SK-N-SH (cell line): ENCODE data around the gene PACC1. TPM values are rescaled to one million over a fixed set of nuclear protein-coding genes. Genes with fewer than 3 reads are reported as not detected.

Experiments used
- CTCF ChIA-PET: fragments of 300-600, 350-600 bp; formaldehyde crosslinking; extraction: SDS; loops from one replicate; lab custom pipeline; 2021; lab: Yijun Ruan, JAX
- POLR2A ChIA-PET: fragments of 350-600 bp; sonication (Branson Sonifier 250); formaldehyde crosslinking; extraction: SDS; loops from one replicate; lab custom pipeline; 2020; ENCODE audit warnings: antibody characterized with exemption, inconsistent platforms; lab: Yijun Ruan, JAX
- DNase-seq: peaks from one replicate; pipeline ENCODE4 v3.0.0; 2012
- H2AFZ ChIP-seq: fragments of 200-600 bp; sonication (generic); 2 replicates; pipeline ENCODE4 v1.8.1; 2016; ENCODE audit warnings: antibody characterized with exemption, mild to moderate bottlenecking, low read depth
- H3F3A ChIP-seq: fragments of 200-600 bp; sonication (generic); replicated peaks from 2 replicates; pipeline ENCODE3; 2016; ENCODE audit warnings: antibody characterized with exemption, mild to moderate bottlenecking; ENCODE audit not compliant: insufficient read depth
- H3K27ac ChIP-seq, 2 experiments: fragments of 200-500 bp in 1 of 2; fragments of 200-600 bp in 1 of 2; sonication (Bioruptor generic) in 1 of 2; sonication (generic), shearing (Covaris generic) in 1 of 2; 2 replicates each; pipeline versions ENCODE4 v1.5.1 to v1.6.1; 2014 to 2016; ENCODE audit warnings: low read depth in 2 of 2, inconsistent platforms in 1 of 2, low read length in 1 of 2, mild to moderate bottlenecking in 1 of 2, mixed read lengths in 1 of 2
- H3K27me3 ChIP-seq: fragments of 200-600 bp; sonication (generic), shearing (Covaris generic); 2 replicates; pipeline ENCODE4 v1.6.1; 2016; ENCODE audit warnings: mixed run types; ENCODE audit not compliant: insufficient read depth
- H3K36me3 ChIP-seq, 2 experiments: fragments of 200-500 bp in 1 of 2; fragments of 200-600 bp in 1 of 2; sonication (Bioruptor generic) in 1 of 2; sonication (generic) in 1 of 2; replicated peaks in 1 of 2; 2 replicates each; pipeline versions ENCODE3 to v1.5.1; 2014 to 2016; ENCODE audit warnings: low read length in 1 of 2, mild to moderate bottlenecking in 1 of 2; ENCODE audit not compliant: insufficient read depth in 2 of 2, control insufficient read depth in 1 of 2
- H3K4me1 ChIP-seq, 2 experiments: fragments of 200-500 bp in 1 of 2; fragments of 200-600 bp in 1 of 2; sonication (Bioruptor generic) in 1 of 2; sonication (generic), shearing (Covaris generic) in 1 of 2; 2 replicates each; pipeline versions ENCODE4 v1.5.1 to v1.6.1; 2014 to 2016; ENCODE audit warnings: low read depth in 1 of 2, low read length in 1 of 2, mixed run types in 1 of 2; ENCODE audit not compliant: insufficient read depth in 2 of 2, control insufficient read depth in 1 of 2
- H3K4me2 ChIP-seq: fragments of 200-600 bp; sonication (generic), shearing (Covaris generic); 2 replicates; pipeline ENCODE4 v1.6.1; 2017; ENCODE audit warnings: mixed run types
- H3K4me3 ChIP-seq, 2 experiments: fragments of 200-500 bp in 1 of 2; fragments of 200-600 bp in 1 of 2; sonication (Bioruptor generic) in 1 of 2; sonication (generic), shearing (Covaris generic) in 1 of 2; 2 replicates each; pipeline versions ENCODE4 v1.5.1 to v1.8.1; 2014 to 2016; ENCODE audit warnings: low read depth in 2 of 2, inconsistent platforms in 1 of 2, low read length in 1 of 2, mild to moderate bottlenecking in 1 of 2, mixed read lengths in 1 of 2, moderate library complexity in 1 of 2
- H3K79me2 ChIP-seq: fragments of 200-600 bp; sonication (generic); 2 replicates; pipeline ENCODE4 v1.8.1; 2017; ENCODE audit warnings: mild to moderate bottlenecking; ENCODE audit not compliant: insufficient read depth
- H3K9ac ChIP-seq: fragments of 200-600 bp; sonication (generic); 2 replicates; pipeline ENCODE4 v1.6.1; 2017; ENCODE audit warnings: mixed run types
- H3K9me2 ChIP-seq: fragments of 200-600 bp; sonication (generic); 2 replicates; pipeline ENCODE4 v1.6.1; 2017; ENCODE audit warnings: mixed run types
- H3K9me3 ChIP-seq: fragments of 200-600 bp; sonication (generic); 2 replicates; pipeline ENCODE4 v1.6.1; 2017; ENCODE audit warnings: mixed run types, mild to moderate bottlenecking, moderate library complexity
- H4K20me1 ChIP-seq: fragments of 200-600 bp; sonication (generic); 2 replicates; pipeline ENCODE4 v1.6.1; 2017; ENCODE audit warnings: mild to moderate bottlenecking, mixed run types; ENCODE audit not compliant: insufficient read depth
- EP300 ChIP-seq, 2 experiments: IDR thresholded peaks; 2 replicates each; pipeline versions ENCODE4 v1.4.0 to v1.6.1; 2012; ENCODE audit warnings: borderline replicate concordance in 1 of 2, low read depth in 1 of 2, low read length in 1 of 2
- EZH2phosphoT487 ChIP-seq: fragments of 200-600 bp; sonication (generic); IDR thresholded peaks from 2 replicates; pipeline ENCODE4 v1.6.1; 2017; ENCODE audit warnings: low read depth, mixed run types, mild to moderate bottlenecking, antibody characterized with exemption, moderate library complexity, borderline replicate concordance
- FOXJ3 ChIP-seq: sonication (generic); formaldehyde crosslinking; IDR thresholded peaks from 2 replicates; pipeline ENCODE4 v1.5.1; 2020; ENCODE audit warnings: mild to moderate bottlenecking, missing genetic modification reagents
- JUND ChIP-seq: IDR thresholded peaks from 2 replicates; pipeline ENCODE4 v1.4.0; 2012
- MXI1 ChIP-seq: IDR thresholded peaks from 2 replicates; pipeline ENCODE4 v1.6.1; 2012; ENCODE audit warnings: mild to moderate bottlenecking, low read depth, low read length, improper control_type of control experiment
- NRF1 ChIP-seq: IDR thresholded peaks from 2 replicates; pipeline ENCODE4 v1.6.1; 2012; ENCODE audit warnings: low read depth, mild to moderate bottlenecking, low read length
- REST ChIP-seq: IDR thresholded peaks from 2 replicates; pipeline ENCODE4 v1.6.1; 2012; ENCODE audit warnings: mild to moderate bottlenecking, low read depth, low read length, moderate library complexity
- RXRA ChIP-seq: IDR thresholded peaks from 2 replicates; pipeline ENCODE4 v1.4.0; 2012; ENCODE audit warnings: low read depth, mild to moderate bottlenecking, borderline replicate concordance
- SMC3 ChIP-seq: IDR thresholded peaks from 2 replicates; pipeline ENCODE4 v1.6.1; 2012; ENCODE audit warnings: low read depth, low read length, improper control_type of control experiment
- TCF12 ChIP-seq: IDR thresholded peaks from 2 replicates; pipeline ENCODE4 v1.4.0; 2012
- USF2 ChIP-seq: fragments of 150-350 bp; IDR thresholded peaks from 2 replicates; pipeline ENCODE4 v1.6.1; 2017; ENCODE audit warnings: antibody characterized with exemption, low read length, low read depth, borderline replicate concordance
- WGBS: methylation state at CpG from one replicate; pipeline ENCODE4 v1.1.6; 2017; ENCODE audit warnings: low lambda C conversion rate; 5-methylcytosine and 5-hydroxymethylcytosine counted together
- polyA plus RNA-seq, 3 experiments: library from polyadenylated mRNA; depleted of rRNA; stranded (reverse); fragments of >200 nt; gene quantifications; 2 replicates each; pipeline ENCODE4 v1.2.3, GENCODE V29; 2012

The PACC1 gene
- polyA plus RNA-seq, 1 of the 3 experiments (the other 2 are of a cell fraction), result 23.1 TPM

GRCh38 chr1:212447478-212447877 lies 32.8 kb upstream of the PACC1 start:
- no peak overlapping the region for H3K27ac ChIP-seq
- no peaks in the 10 kb centered on the region for H3K9me3 ChIP-seq
- TF ChIP-seq USF2 (no peak), EP300 (IDR thresholded peaks at IDR 0.05; ENCODE audit: borderline replicate concordance in 1 of 2, low read depth in 1 of 2, low read length in 1 of 2) (no peak), REST (no peak)
- no peaks in the 10 kb centered on the region for H3K9me2 ChIP-seq
- no peaks in the 10 kb centered on the region for H3K27me3 ChIP-seq
- H3F3A ChIP-seq, result no peaks in the 10 kb centered on the region
- no peak overlapping the region for H3K4me3 ChIP-seq
- ChIA-PET POLR2A (no interaction called here), CTCF (interaction anchor here (2.1 kb wide), 1 partner anchor 8 kb away, joined by 6 read pairs; no protein-coding TSS in a partner anchor)
- peaks cover 0 to 21% of the 10 kb centered on the region in 2 experiments; a peak in 1 of 4 replicates for H3K4me1 ChIP-seq
- no peak overlapping the region for H3K9ac ChIP-seq
- no peaks in the 10 kb centered on the region for H3K79me2 ChIP-seq
- H4K20me1 ChIP-seq, result no peaks in the 10 kb centered on the region
- WGBS, result 86% methylated on average over 2 of the region's 2 CpGs
- H3K36me3 ChIP-seq, result peaks cover 3 to 5% of the 10 kb centered on the region in 2 experiments
- H2AFZ ChIP-seq, result no peak overlapping the region
- no peak overlapping the region for H3K4me2 ChIP-seq
- DNase-seq, result no peak

GRCh38 chr1:212446333-212446732 lies 31.6 kb upstream of the PACC1 start:
- no peak overlapping the region for H3K4me3 ChIP-seq
- CTCF ChIA-PET, result interaction anchor here (2.1 kb wide), 1 partner anchor 10 kb away, joined by 6 read pairs; no protein-coding TSS in a partner anchor
- POLR2A ChIA-PET, result no interaction called here

More at GRCh38 chr1:212446333-212446732, 31.6 kb upstream of the PACC1 start:
- no peak overlapping the region for H2AFZ ChIP-seq
- no peaks in the 10 kb centered on the region; the same call in 1 of the 2 replicates for H3K79me2 ChIP-seq
- H3F3A ChIP-seq, result no peaks in the 10 kb centered on the region
- H4K20me1 ChIP-seq, result no peaks in the 10 kb centered on the region
- no peaks in the 10 kb centered on the region for H3K9me2 ChIP-seq
- no peak overlapping the region for H3K9ac ChIP-seq
- H3K27me3 ChIP-seq, result no peaks in the 10 kb centered on the region
- H3K4me1 ChIP-seq, result peaks cover 0 to 16% of the 10 kb centered on the region in 2 experiments; a peak in 1 of 4 replicates
- WGBS, result 89% methylated on average over 8 of the region's 8 CpGs
- H3K4me2 ChIP-seq, result no peak overlapping the region
- DNase-seq, result no peak
- peaks cover 3 to 5% of the 10 kb centered on the region in 2 experiments for H3K36me3 ChIP-seq
- H3K27ac ChIP-seq, result no peak overlapping the region
- TF ChIP-seq TCF12, result no peak
- no peak for TF ChIP-seq EZH2phosphoT487
- no peak for TF ChIP-seq JUND
- no peak for TF ChIP-seq USF2
- no peak for TF ChIP-seq NRF1
- TF ChIP-seq FOXJ3 (CRISPR knock-in tag), result no peak
- TF ChIP-seq RXRA, result no peak
- TF ChIP-seq EP300 (IDR thresholded peaks at IDR 0.05; ENCODE audit: borderline replicate concordance in 1 of 2, low read depth in 1 of 2, low read length in 1 of 2), result no peak
- TF ChIP-seq MXI1, result no peak
- TF ChIP-seq SMC3, result no peak
- H3K9me3 ChIP-seq, result no peaks in the 10 kb centered on the region
